Femur (tissue), 1 donor: ENCODE results near the gene SCNN1B.
"Not testable (repeated sequence)": the region's sequence is repeated elsewhere in the genome, so short reads cannot be mapped to it uniquely, and the experiment has no call there.

Experiments
- DNase-seq: peaks from one replicate; pipeline ENCODE4 v3.0.0-alpha.2; 2017

SCNN1B gene

GRCh38 chr16:23302045-23302956 is at the start of gene SCNN1B:
Gene SCNN1B (plus strand): TSS chr16:23302302. CDS start chr16:23348600, 46,298 bp downstream.
- no peak for DNase-seq

DNA sequence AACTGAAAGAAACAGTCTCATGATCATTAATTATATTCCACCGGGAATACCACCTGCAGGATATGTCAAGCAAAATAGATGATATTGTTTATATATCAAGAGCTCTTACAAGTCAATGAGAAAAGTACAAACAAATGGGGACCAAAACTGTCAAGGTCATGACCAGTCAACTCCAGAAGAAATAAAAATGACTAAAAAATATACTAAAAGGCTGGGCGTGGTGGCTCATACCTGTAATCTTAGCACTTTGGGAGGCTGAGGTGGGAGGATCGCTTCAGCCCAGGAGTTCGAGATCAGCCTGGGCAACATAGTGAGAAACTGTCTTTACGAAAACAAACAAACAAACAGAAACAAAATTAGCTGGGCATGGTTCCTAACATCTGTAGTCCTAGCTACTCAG is 49.8 kb upstream of the SCNN1B start:
- DNase-seq, result no peak

- DNase-seq, result not testable (repeated sequence)
Measured at GRCh38 chr16:23253650-23254049, 48.5 kb upstream of the SCNN1B start.

- DNase-seq, result peak; percentile 38
Measured at GRCh38 chr16:23254338-23254737, 47.8 kb upstream of the SCNN1B start.

GRCh38 chr16:23255000-23255399 is 47.1 kb upstream of the SCNN1B start:
- no peak for DNase-seq

DNA sequence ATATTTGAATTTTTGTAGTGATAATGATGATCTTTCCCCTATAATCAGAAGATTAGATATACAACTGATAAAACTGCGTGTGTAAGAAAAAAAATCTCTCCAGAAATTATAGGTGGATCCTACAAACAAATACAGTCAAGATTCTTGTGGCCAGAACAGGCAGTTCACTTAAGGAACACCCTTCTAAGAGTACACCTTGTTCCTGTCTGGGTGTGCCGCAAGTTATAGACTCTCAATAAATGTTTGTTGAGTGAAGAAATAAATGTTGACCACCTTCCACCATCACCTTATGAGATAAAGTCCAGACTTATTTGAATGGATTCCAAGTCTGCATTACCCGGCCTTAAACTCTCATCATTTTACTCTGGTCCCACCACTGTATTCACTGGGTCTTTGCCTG is 45.7 kb upstream of the SCNN1B start:
- no peak for DNase-seq

DNA sequence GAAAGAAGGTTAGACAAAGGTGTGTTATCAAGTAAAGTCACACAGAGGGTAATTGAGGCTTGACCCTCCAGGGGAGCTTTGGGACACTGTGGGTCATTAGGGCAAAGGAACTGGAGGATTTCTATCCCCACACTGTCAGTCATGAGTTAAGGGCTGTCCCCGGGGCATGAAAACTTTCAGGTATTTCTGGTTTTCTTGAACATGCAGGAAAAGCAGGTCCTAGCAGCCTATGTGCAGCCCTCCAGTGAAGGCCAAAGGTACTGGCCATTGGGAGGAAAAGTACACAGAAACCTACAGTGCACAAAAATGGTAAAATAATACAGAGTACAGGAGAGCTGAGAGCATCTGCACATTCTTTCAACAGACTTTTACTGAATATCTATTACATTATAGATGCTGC is 44.4 kb upstream of the SCNN1B start:
- no peak for DNase-seq

DNA sequence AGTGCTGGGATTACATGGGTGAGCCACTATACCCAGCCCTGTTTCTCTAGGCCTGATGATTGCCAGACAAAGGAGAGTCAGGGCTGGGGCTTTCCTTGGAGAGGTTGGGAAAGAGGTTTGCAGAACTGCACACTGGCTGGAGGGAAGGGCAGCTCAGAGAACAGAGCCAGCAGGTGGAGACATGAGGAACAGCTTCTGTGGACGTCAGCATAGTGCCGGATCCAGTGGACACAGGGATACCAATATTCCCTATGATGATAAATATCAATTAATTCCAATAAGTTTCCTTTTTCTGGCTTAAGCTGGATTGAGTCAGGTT is 43.2 kb upstream of the SCNN1B start:
- no peak for DNase-seq

- no peak for DNase-seq
Measured at GRCh38 chr16:23267647-23268046, 34.5 kb upstream of the SCNN1B start.

DNA sequence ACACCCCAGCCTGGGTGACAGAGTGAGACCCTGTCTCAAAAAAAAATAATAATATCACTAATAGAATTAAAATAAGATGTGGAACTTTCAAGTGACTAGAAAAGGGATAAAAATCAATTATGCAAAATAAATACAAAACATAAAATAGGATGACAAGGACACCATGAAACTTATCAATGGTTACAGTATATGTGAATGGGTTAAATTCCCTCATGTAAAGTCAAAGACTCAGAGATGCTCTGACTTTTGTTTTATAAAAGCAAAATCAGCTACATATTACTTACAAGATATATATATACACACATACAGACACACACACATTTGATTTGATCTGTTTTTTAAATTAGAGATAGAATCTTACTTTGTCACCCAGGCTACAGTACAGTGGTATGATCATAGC is 33.5 kb upstream of the SCNN1B start:
- DNase-seq, result no peak

DNA sequence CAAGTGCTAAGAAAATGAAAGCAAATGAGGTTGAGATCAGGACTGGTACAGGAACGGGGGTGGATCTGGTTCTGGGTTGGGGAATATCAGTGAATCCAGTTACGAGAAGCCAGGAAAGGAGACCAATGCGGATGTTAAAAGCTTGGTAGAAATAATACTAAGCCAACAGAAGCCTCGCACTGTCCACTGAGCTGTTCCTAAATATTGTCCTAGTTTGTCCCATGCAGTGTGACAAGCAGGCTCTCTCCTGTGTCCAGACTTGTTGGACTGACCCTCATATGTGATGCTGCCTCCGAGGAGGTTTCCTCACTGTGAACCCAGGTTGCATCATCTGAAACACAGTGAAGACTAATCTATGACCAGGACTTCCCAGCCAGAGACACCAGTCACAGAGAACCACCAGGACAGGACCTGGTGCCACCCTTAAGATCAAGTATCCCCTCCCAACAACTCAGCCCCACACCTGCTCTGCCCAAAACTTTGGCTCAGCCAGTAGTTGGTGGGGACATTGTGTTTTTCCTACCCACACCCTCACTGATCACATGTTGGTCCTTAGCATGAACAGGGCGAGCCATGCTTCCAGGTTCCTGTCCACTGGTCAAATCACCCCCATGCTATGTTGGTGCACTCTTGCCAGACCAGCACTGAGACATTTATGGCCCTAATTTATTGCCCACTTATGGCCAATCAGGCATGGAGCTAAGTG is 32.7 kb upstream of the SCNN1B start:
- DNase-seq, result no peak

GRCh38 chr16:23270654-23271053 is 31.4 kb upstream of the SCNN1B start:
- no peak for DNase-seq

DNA sequence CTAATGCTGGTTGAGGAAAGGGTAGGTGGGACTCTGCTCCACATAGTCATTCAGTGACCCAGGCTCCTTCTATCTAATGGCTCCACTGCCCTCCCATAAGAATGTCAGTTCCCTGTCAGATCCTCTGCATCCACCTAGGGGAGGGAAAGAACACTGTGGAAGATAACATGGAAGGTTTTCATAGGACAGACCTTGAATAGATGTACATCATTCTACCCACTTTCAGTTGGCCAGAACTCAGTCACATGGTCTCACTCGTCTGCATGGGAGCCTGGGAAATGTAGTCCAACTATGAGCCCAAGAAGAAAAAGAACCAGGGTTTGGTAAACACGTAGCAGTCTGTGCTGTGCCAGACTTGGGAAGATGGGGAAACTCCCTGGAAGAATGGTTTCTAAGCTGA is 27.1 kb upstream of the SCNN1B start:
- DNase-seq, result no peak

DNA sequence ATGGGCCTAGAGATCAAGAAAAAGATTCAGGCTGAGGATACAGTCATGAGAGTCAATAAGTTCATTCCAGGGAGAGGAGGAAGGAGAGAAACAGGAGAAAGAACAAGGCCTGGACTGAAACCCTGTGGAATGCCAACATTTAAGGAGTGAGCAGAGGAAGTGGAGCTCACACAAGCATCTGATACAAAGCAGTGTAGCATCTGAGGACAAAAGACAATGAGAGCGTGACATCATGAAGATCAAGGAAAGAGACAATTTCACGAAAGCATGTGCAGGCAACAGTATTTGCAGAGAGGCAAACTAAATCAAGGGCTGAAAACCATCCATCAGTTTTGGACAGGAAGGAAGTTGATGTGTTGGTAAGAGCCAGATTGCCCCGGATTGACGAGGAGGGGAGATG is 25.3 kb upstream of the SCNN1B start:
- no peak for DNase-seq

GRCh38 chr16:23278031-23278430 is 24.1 kb upstream of the SCNN1B start:
- no peak for DNase-seq

DNA sequence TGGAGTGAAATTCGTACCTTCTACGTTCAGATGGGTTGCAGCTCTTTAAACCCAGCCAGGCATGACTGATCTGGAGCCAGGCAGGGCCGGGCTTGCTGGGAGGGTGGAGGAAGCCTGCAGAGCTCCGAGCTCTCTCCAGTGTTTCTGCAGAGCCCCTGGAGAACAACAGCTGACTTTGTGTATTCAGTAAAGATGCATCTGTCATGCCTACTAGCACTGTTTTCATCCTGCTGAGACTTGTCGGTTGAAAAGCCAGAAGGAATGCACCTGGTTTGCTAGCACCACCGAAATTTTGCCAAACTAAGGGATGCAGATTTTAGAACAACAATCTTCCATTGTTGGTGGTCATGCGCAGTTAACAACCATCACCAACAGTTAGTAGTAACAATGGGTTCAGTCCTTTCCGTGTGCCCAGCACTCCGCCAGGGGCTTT is 22.4 kb upstream of the SCNN1B start:
- peak; percentile 20 for DNase-seq

- no peak for DNase-seq
Measured at GRCh38 chr16:23280483-23280967, 21.6 kb upstream of the SCNN1B start.

- no peak for DNase-seq
Measured at GRCh38 chr16:23282568-23282967, 19.5 kb upstream of the SCNN1B start.

GRCh38 chr16:23283571-23283970 is 18.5 kb upstream of the SCNN1B start:
- no peak for DNase-seq

GRCh38 chr16:23284584-23284983 is 17.5 kb upstream of the SCNN1B start:
- DNase-seq, result no peak

- DNase-seq, result no peak
Measured at GRCh38 chr16:23286131-23286532, 16.0 kb upstream of the SCNN1B start.

- DNase-seq, result no peak
Measured at GRCh38 chr16:23288209-23288608, 13.9 kb upstream of the SCNN1B start.

DNA sequence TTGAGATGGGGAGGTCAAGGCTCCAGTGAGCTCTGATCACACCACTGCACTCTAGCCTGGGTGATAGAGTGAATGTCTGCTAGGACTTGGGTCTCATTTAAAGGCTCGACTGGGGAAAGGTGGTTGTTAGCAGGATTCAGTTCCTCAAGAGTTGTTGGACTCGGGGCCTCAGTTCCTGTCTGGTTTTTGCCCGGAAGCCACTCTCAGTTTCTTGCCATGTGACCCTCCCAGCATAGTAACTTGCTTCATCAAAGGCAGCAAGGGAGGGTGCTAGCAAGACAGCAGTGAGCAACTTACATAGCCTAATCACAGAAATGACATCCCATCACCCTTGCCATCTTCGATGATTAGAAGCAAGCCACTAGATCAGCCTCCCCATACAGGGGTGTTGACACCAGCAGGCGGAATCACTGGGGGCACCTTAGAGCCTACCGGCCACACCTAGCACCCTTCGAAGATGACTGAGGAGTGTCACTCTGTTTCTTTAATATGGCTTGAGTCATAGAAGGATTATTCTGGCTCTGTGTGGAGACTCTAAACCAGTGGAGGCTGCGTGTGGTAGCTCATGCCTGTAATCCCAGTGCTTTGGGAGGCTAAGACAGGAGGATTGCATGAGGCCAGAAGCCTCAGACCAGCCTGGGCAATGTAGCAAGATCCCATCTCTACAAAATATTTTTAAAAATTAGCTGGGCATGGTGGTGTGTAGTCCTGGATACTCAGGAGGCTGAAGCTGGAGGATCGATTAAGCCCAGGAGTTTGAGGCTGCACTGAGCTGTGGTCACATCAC is 13.2 kb upstream of the SCNN1B start:
- DNase-seq, result no peak
